GM12878 (cell line): ENCODE measurements around the gene USP5. TPM values are rescaled to one million over a fixed set of nuclear protein-coding genes. Genes with fewer than 3 reads are reported as not detected.

ENCODE experiments used
- ATAC-seq: fragments of 200-7000 bp; cut with Tn5 transposase; 3 replicates; pipeline ENCODE4 v1.9.1; 2020; ENCODE audit warnings: mild to moderate bottlenecking, moderate library complexity
- BruUV-seq: library from RNA; stranded (reverse); fragments of 400-500 nt; replicated peaks from 2 replicates; lab custom pipeline; 2021; lab: Mats Ljungman, UMichigan
- CTCF ChIA-PET: fragments of 300-600 bp; sonication (Branson Sonifier 250); formaldehyde crosslinking; extraction: SDS; loops from one replicate; lab custom pipeline; 2021; ENCODE audit warnings: inconsistent platforms; lab: Yijun Ruan, JAX
- POLR2A ChIA-PET: fragments of 350-600 bp; formaldehyde crosslinking; extraction: SDS; loops from one replicate; lab custom pipeline; 2021; ENCODE audit warnings: inconsistent platforms; lab: Charles Lee
- RAD21 ChIA-PET: fragments of 300-600 bp; sonication (Branson Sonifier 250); formaldehyde crosslinking; loops from one replicate; lab custom pipeline; 2023; ENCODE audit warnings: antibody characterized with exemption; ENCODE audit not compliant: unreplicated experiment; lab: Charles Lee
- SMC1A ChIA-PET: fragments of 300-600 bp; sonication (Branson Sonifier 250); formaldehyde crosslinking; loops from one replicate; lab custom pipeline; 2023; ENCODE audit not compliant: unreplicated experiment, uncharacterized antibody; lab: Charles Lee
- DNase-seq: peaks from one replicate; pipeline ENCODE4 v3.0.0-alpha.2; 2011; ENCODE audit warnings: low read depth, low spot score
- FAIRE-seq: peaks from 3 replicates; lab custom pipeline; 2011; peaks lifted over from hg19 to GRCh38; lab: Jason Lieb, UNC
- H2AFZ ChIP-seq: 2 replicates; pipeline ENCODE4 v1.6.0; 2011; ENCODE audit warnings: low read depth, low read length, control low read depth; ENCODE audit not compliant: control insufficient read depth
- H3K27ac ChIP-seq: 2 replicates; pipeline ENCODE4 v1.5.1; 2011; ENCODE audit warnings: control low read depth; ENCODE audit not compliant: control insufficient read depth, insufficient read depth
- H3K27me3 ChIP-seq, 2 experiments: replicated peaks in 1 of 2; 2 replicates each; pipeline versions ENCODE4 v1.6.0 to v1.6.1; 2011; ENCODE audit warnings: low read length in 1 of 2; ENCODE audit not compliant: control insufficient read depth in 2 of 2, insufficient read depth in 2 of 2
- H3K36me3 ChIP-seq, 2 experiments: 2 replicates each; pipeline ENCODE4 v1.5.1; 2011; ENCODE audit warnings: low read length in 1 of 2; ENCODE audit not compliant: control insufficient read depth in 2 of 2, insufficient read depth in 2 of 2
- H3K4me1 ChIP-seq: 2 replicates; pipeline ENCODE4 v1.6.1; 2011; ENCODE audit warnings: mild to moderate bottlenecking, low read length, moderate library complexity, mixed read lengths; ENCODE audit not compliant: control insufficient read depth, insufficient read depth
- H3K4me2 ChIP-seq: 2 replicates; pipeline ENCODE4 v1.6.0; 2011; ENCODE audit warnings: control low read depth; ENCODE audit not compliant: control insufficient read depth, insufficient read depth
- H3K4me3 ChIP-seq: fragments of 200-600 bp; sonication (generic); 2 replicates; pipeline ENCODE4 v1.5.1; 2016
- H3K79me2 ChIP-seq: 2 replicates; pipeline ENCODE4 v1.6.0; 2011; ENCODE audit warnings: low read length; ENCODE audit not compliant: control insufficient read depth, insufficient read depth
- H3K9ac ChIP-seq: 2 replicates; pipeline ENCODE4 v1.8.0; 2011; ENCODE audit warnings: low read length, control low read depth, mixed read lengths; ENCODE audit not compliant: control insufficient read depth, insufficient read depth
- H3K9me3 ChIP-seq: replicated peaks from 3 replicates; pipeline ENCODE4 v1.5.1; 2011; ENCODE audit warnings: mild to moderate bottlenecking, low read length; ENCODE audit not compliant: control insufficient read depth, insufficient read depth
- H4K20me1 ChIP-seq: 2 replicates; pipeline ENCODE4 v1.6.0; 2011; ENCODE audit not compliant: control insufficient read depth, insufficient read depth
- ATF3 ChIP-seq: IDR thresholded peaks from 2 replicates; pipeline ENCODE4 v1.6.1; 2011; ENCODE audit warnings: low read depth, mild to moderate bottlenecking, low read length, moderate library complexity, borderline replicate concordance; ENCODE audit errors: extremely low read depth
- CHD1 ChIP-seq: IDR thresholded peaks from 2 replicates; pipeline ENCODE4 v1.6.1; 2012; ENCODE audit warnings: low read depth, low read length, improper control_type of control experiment
- CTCF ChIP-seq, 3 experiments: IDR thresholded peaks in 2 of 3; conservative IDR thresholded peaks in 1 of 3; 2 replicates each; pipeline ENCODE4 v1.5.1; 2011; ENCODE audit warnings: low read depth in 3 of 3, low read length in 3 of 3, mild to moderate bottlenecking in 3 of 3, control low read depth in 2 of 3, moderate library complexity in 2 of 3, inconsistent platforms in 1 of 3, mixed read lengths in 1 of 3; ENCODE audit not compliant: control insufficient read depth in 2 of 3, insufficient read depth in 1 of 3; ENCODE audit errors: extremely low read depth in 1 of 3
- EED ChIP-seq: sonication (generic); IDR thresholded peaks from 2 replicates; pipeline ENCODE4 v1.6.1; 2016; ENCODE audit warnings: antibody characterized with exemption, low read depth
- JUNB ChIP-seq: IDR thresholded peaks from 2 replicates; pipeline ENCODE4 v1.6.1; 2016; ENCODE audit warnings: antibody characterized with exemption, mild to moderate bottlenecking
- KLF5 ChIP-seq: fragments of 450-650 bp; IDR thresholded peaks from 2 replicates; pipeline ENCODE4 v1.6.1; 2014; ENCODE audit warnings: mild to moderate bottlenecking; ENCODE audit not compliant: partially characterized antibody
- MYB ChIP-seq: fragments of 150-350 bp; IDR thresholded peaks from 2 replicates; pipeline ENCODE4 v1.6.1; 2014; ENCODE audit warnings: mild to moderate bottlenecking, low read depth, low read length, borderline replicate concordance
- NFYB ChIP-seq: IDR thresholded peaks from 2 replicates; pipeline ENCODE4 v1.6.1; 2011; ENCODE audit warnings: low read depth, mild to moderate bottlenecking, low read length, improper control_type of control experiment, moderate library complexity; ENCODE audit not compliant: insufficient read depth
- NR2C2 ChIP-seq: IDR thresholded peaks from 2 replicates; pipeline ENCODE4 v1.6.1; 2011; ENCODE audit warnings: borderline replicate concordance, low read depth; ENCODE audit not compliant: control insufficient read depth, insufficient read length
- SIX5 ChIP-seq: IDR thresholded peaks from 2 replicates; pipeline ENCODE4 v1.6.1; 2011; ENCODE audit warnings: mild to moderate bottlenecking, low read depth, low read length, moderate library complexity; ENCODE audit not compliant: severe bottlenecking
- SUZ12 ChIP-seq: fragments of 200-600 bp; sonication (generic); IDR thresholded peaks from one replicate; pipeline ENCODE4 v1.6.1; 2018; ENCODE audit warnings: antibody characterized with exemption, mild to moderate bottlenecking; ENCODE audit not compliant: unreplicated experiment
- TAF1 ChIP-seq: IDR thresholded peaks from 2 replicates; pipeline ENCODE4 v1.6.1; 2011; ENCODE audit warnings: mild to moderate bottlenecking, low read depth, low read length, borderline replicate concordance
- ZBED1 ChIP-seq: IDR thresholded peaks from 2 replicates; pipeline ENCODE4 v1.6.1; 2016; ENCODE audit warnings: borderline replicate concordance
- ZNF217 ChIP-seq: fragments of 450-650 bp; IDR thresholded peaks from 2 replicates; pipeline ENCODE4 v1.6.1; 2017; ENCODE audit warnings: antibody characterized with exemption, mild to moderate bottlenecking
- WGBS: methylation state at CpG from one replicate; pipeline ENCODE4 v1.1.6; 2016; ENCODE audit warnings: low lambda C conversion rate; ENCODE audit not compliant: insufficient replicate concordance, insufficient coverage; ENCODE audit errors: missing lambda C conversion rate; 5-methylcytosine and 5-hydroxymethylcytosine counted together
- in situ Hi-C: fragments of 300-500 bp; cut with MboI; formaldehyde crosslinking; loops from 9 replicates; pipeline ENCODE4 v1.14.3; 2018; ENCODE audit warnings: mixed read lengths
- intact Hi-C: fragments of 100-400 bp; cut with micrococcal nuclease; formaldehyde crosslinking; loops from one replicate; pipeline ENCODE4 v1.14.2; 2022; ENCODE audit not compliant: unreplicated experiment
- polyA plus RNA-seq, 11 experiments: library from polyadenylated mRNA; depleted of rRNA in 4 of 11; unstranded in 6 of 11; stranded (reverse) in 5 of 11; fragments of >200 nt; fragmentation: Nextera tagmentation in 4 of 11; fragmentation: Illumina TruSeq in 1 of 11; extraction: Ambion mirVana in 4 of 11; extraction: Trizol in 1 of 11; gene quantifications; 1 replicate in 1 of 11; 2 replicates in 10 of 11; pipeline versions ENCODE4 v1.2.1 to v1.2.3, GENCODE V29; 2011 to 2016; ENCODE audit warnings: inconsistent platforms in 2 of 11, missing spikeins in 2 of 11, low read depth in 1 of 11
- total RNA-seq, 4 experiments: library from RNA; depleted of rRNA in 3 of 4; stranded (reverse); fragments of >200 nt in 3 of 4; fragmentation: Illumina TruSeq in 1 of 4; extraction: Trizol in 1 of 4; gene quantifications; 2 replicates each; pipeline versions ENCODE4 v1.2.1 to v1.2.3, GENCODE V29; 2013 to 2021
- TF ChIP-seq, protein P1 (sequence below): IDR thresholded peaks from 2 replicates; pipeline ENCODE4 v1.6.1; 2012; ENCODE audit warnings: improper control_type of control experiment, low read depth, low read length; ENCODE audit not compliant: insufficient replicate concordance

The USP5 gene
- total and polyA plus RNA-seq, 10 of the 15 experiments (the other 5 are each of a cell fraction or from before 2014, with no cell fraction given), result 2.5 to 124 (median 74.6) TPM

GRCh38 chr12:6909421-6910145, 57.6 kb downstream of the USP5 start:
- Histone ChIP-seq H2AFZ (no peak overlapping the region), H3K79me2 (peaks cover 4% of the 10 kb centered on the region), H3K36me3 (no peaks in the 10 kb centered on the region), H3K27me3 (no peaks in the 10 kb centered on the region), H3K4me2 (no peak overlapping the region), H3K27ac (no peak overlapping the region), H3K4me3 (no peak overlapping the region), H4K20me1 (no peaks in the 10 kb centered on the region), H3K9ac (no peak overlapping the region), H3K4me1 (peaks cover 10% of the 10 kb centered on the region; the same call in 1 of the 2 replicates), H3K9me3 (no peaks in the 10 kb centered on the region)
- ChIA-PET RAD21 (no interaction called here), SMC1A (no interaction called here), POLR2A (interaction anchor here (0.6 kb wide), 1 partner anchor 35 kb away, joined by 3 read pairs; the partner anchor contains the start of gene C12orf57), CTCF (interaction anchor here (0.6 kb wide), 2 partner anchors 11 to 18 kb away, joined by 3 read pairs; no protein-coding TSS in a partner anchor)
- intact Hi-C loops (no loop called here), in situ Hi-C loops (no loop called here)
- no TSS peak for BruUV-seq
- FAIRE-seq, result no peak
- ATAC-seq, result no peak
- no peak for DNase-seq
- 56% methylated on average over 4 of the region's 4 CpGs for WGBS
- TF ChIP-seq, protein P1, sequence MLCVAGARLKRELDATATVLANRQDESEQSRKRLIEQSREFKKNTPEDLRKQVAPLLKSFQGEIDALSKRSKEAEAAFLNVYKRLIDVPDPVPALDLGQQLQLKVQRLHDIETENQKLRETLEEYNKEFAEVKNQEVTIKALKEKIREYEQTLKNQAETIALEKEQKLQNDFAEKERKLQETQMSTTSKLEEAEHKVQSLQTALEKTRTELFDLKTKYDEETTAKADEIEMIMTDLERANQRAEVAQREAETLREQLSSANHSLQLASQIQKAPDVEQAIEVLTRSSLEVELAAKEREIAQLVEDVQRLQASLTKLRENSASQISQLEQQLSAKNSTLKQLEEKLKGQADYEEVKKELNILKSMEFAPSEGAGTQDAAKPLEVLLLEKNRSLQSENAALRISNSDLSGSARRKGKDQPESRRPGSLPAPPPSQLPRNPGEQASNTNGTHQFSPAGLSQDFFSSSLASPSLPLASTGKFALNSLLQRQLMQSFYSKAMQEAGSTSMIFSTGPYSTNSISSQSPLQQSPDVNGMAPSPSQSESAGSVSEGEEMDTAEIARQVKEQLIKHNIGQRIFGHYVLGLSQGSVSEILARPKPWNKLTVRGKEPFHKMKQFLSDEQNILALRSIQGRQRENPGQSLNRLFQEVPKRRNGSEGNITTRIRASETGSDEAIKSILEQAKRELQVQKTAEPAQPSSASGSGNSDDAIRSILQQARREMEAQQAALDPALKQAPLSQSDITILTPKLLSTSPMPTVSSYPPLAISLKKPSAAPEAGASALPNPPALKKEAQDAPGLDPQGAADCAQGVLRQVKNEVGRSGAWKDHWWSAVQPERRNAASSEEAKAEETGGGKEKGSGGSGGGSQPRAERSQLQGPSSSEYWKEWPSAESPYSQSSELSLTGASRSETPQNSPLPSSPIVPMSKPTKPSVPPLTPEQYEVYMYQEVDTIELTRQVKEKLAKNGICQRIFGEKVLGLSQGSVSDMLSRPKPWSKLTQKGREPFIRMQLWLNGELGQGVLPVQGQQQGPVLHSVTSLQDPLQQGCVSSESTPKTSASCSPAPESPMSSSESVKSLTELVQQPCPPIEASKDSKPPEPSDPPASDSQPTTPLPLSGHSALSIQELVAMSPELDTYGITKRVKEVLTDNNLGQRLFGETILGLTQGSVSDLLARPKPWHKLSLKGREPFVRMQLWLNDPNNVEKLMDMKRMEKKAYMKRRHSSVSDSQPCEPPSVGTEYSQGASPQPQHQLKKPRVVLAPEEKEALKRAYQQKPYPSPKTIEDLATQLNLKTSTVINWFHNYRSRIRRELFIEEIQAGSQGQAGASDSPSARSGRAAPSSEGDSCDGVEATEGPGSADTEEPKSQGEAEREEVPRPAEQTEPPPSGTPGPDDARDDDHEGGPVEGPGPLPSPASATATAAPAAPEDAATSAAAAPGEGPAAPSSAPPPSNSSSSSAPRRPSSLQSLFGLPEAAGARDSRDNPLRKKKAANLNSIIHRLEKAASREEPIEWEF, result no peak
- TF ChIP-seq SIX5 (no peak), ATF3 (no peak), NR2C2 (no peak), JUNB (no peak), CHD1 (no peak), KLF5 (no peak), TAF1 (no peak), CTCF (IDR thresholded peaks at IDR 0.05 in 2 of 3, conservative IDR thresholded peaks at IDR 0.05 in 1 of 3; ENCODE audit: control insufficient read depth in 2 of 3, extremely low read depth in 1 of 3, insufficient read depth in 1 of 3, low read depth in 3 of 3, low read length in 3 of 3) (no peak), ZNF217 (no peak), MYB (no peak), NFYB (no peak), ZBED1 (no peak), SUZ12 (no peak), EED (no peak)
